ENCODE data around the gene PCED1B.

Gene PCED1B

GRCh38 chr12:47067176-47067575, 12.2 kb upstream of the PCED1B start:
- H2BK5ac ChIP-seq (ENCODE audit: low read depth, low read length, poor library complexity), result no peak overlapping the region
- H4K12ac ChIP-seq (ENCODE audit: low read depth, low read length), result no peak overlapping the region
- no peak overlapping the region for H4K8ac ChIP-seq (ENCODE audit: low read depth, low read length)
- no peaks in the 10 kb centered on the region for H3K27me3 ChIP-seq (ENCODE audit: insufficient read depth, low read length)
- H3K4ac ChIP-seq (ENCODE audit: low read depth, low read length), result no peak overlapping the region
- no peak overlapping the region for H2BK12ac ChIP-seq (ENCODE audit: low read length)
- H3K4me3 ChIP-seq (ENCODE audit: low read depth, low read length), result no peak overlapping the region
- no peak overlapping the region for H4K91ac ChIP-seq (ENCODE audit: low read depth, low read length)
- no peaks in the 10 kb centered on the region for H3K9me3 ChIP-seq (ENCODE audit: insufficient read depth, low read depth, low read length)
- H2AFZ ChIP-seq (ENCODE audit: insufficient read depth, low read length, poor library complexity), result no peak overlapping the region
- no peak overlapping the region for H3K4me2 ChIP-seq (ENCODE audit: low read length)
- H3K79me1 ChIP-seq (ENCODE audit: low read length), result no peaks in the 10 kb centered on the region
- DNase-seq, result no peak
- no peak overlapping the region for H2AK5ac ChIP-seq (ENCODE audit: low read length)
- no peak overlapping the region for H2BK120ac ChIP-seq (ENCODE audit: insufficient read depth, low read length, poor library complexity)
- H3K18ac ChIP-seq (ENCODE audit: low read length), result no peak overlapping the region
- no peak overlapping the region for H3K14ac ChIP-seq (ENCODE audit: low read length)
- H3K4me1 ChIP-seq (ENCODE audit: control insufficient read depth in 1 of 2, insufficient read depth in 2 of 2, low read length in 2 of 2), result no peaks in the 10 kb centered on the region
- H3K9ac ChIP-seq (ENCODE audit: low read length), result no peak overlapping the region
- H3K23ac ChIP-seq (ENCODE audit: low read length), result no peak overlapping the region
- no peaks in the 10 kb centered on the region for H3K79me2 ChIP-seq (ENCODE audit: control insufficient read depth, insufficient read depth, low read length, poor library complexity)
- no peak overlapping the region for H3K27ac ChIP-seq (ENCODE audit: low read depth, low read length)
- H3K36me3 ChIP-seq (ENCODE audit: control insufficient read depth in 1 of 2, insufficient read depth in 2 of 2, low read length in 2 of 2), result no peaks in the 10 kb centered on the region
- no CpG with 5 or more reads among the region's 1 CpG for WGBS (ENCODE audit: extremely low coverage, insufficient coverage, insufficient read length)

DNA sequence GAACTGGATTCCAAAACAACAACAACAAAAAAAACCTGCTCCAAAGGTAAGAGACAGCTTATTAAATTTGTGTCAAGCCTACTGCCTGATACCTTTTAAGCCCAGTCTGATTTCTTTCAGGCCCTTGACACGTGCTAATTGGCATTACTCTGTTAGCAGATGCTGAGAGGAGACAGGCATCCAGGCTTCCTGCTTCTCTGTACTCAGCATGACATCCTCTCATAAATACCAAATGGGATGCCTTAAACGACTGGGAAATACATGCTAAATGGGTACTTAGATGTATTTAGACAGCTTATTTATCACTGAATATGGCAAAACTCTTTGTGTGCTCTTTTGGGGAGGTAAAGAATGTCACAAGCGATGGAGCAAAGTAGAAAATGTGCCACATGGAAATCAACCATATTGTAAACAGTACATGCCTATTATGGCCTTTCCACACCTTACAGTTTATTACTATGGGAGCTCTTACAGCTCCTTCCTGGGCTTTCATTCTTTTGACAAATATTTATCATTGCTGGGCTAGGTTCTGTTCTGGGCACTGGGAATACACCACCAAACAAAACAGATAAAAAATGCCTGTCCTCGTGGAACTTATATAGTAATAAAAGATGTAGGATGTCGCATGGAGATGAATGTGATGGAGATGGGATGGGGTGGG, 11.5 kb upstream of the PCED1B start:
- Histone ChIP-seq H3K4me2 (ENCODE audit: low read length) (no peak overlapping the region), H4K12ac (ENCODE audit: low read depth, low read length) (no peak overlapping the region), H3K4me3 (ENCODE audit: low read depth, low read length) (no peak overlapping the region), H2BK5ac (ENCODE audit: low read depth, low read length, poor library complexity) (no peak overlapping the region), H2AFZ (ENCODE audit: insufficient read depth, low read length, poor library complexity) (no peak overlapping the region), H3K27ac (ENCODE audit: low read depth, low read length) (no peak overlapping the region), H2BK120ac (ENCODE audit: insufficient read depth, low read length, poor library complexity) (no peak overlapping the region), H4K91ac (ENCODE audit: low read depth, low read length) (no peak overlapping the region), H3K23ac (ENCODE audit: low read length) (no peak overlapping the region), H3K79me2 (ENCODE audit: control insufficient read depth, insufficient read depth, low read length, poor library complexity) (no peaks in the 10 kb centered on the region), H2BK12ac (ENCODE audit: low read length) (no peak overlapping the region), H4K8ac (ENCODE audit: low read depth, low read length) (no peak overlapping the region), H2AK5ac (ENCODE audit: low read length) (no peak overlapping the region), H3K4me1 (ENCODE audit: control insufficient read depth in 1 of 2, insufficient read depth in 2 of 2, low read length in 2 of 2) (no peaks in the 10 kb centered on the region), H3K9ac (ENCODE audit: low read length) (no peak overlapping the region), H3K18ac (ENCODE audit: low read length) (no peak overlapping the region), H3K14ac (ENCODE audit: low read length) (no peak overlapping the region), H3K9me3 (ENCODE audit: insufficient read depth, low read depth, low read length) (no peaks in the 10 kb centered on the region), H3K4ac (ENCODE audit: low read depth, low read length) (no peak overlapping the region), H3K36me3 (ENCODE audit: control insufficient read depth in 1 of 2, insufficient read depth in 2 of 2, low read length in 2 of 2) (no peaks in the 10 kb centered on the region), H3K79me1 (ENCODE audit: low read length) (no peaks in the 10 kb centered on the region), H3K27me3 (ENCODE audit: insufficient read depth, low read length) (no peaks in the 10 kb centered on the region)
- no CpG with 5 or more reads among the region's 5 CpGs for WGBS (ENCODE audit: extremely low coverage, insufficient coverage, insufficient read length)
- DNase-seq, result no peak

GRCh38 chr12:47068539-47068938, 10.9 kb upstream of the PCED1B start:
- H3K4me1 ChIP-seq (ENCODE audit: control insufficient read depth in 1 of 2, insufficient read depth in 2 of 2, low read length in 2 of 2), result no peaks in the 10 kb centered on the region
- no peak overlapping the region for H2BK5ac ChIP-seq (ENCODE audit: low read depth, low read length, poor library complexity)
- H3K18ac ChIP-seq (ENCODE audit: low read length), result no peak overlapping the region
- no peaks in the 10 kb centered on the region for H3K79me1 ChIP-seq (ENCODE audit: low read length)
- no peak overlapping the region for H3K23ac ChIP-seq (ENCODE audit: low read length)
- H2AFZ ChIP-seq (ENCODE audit: insufficient read depth, low read length, poor library complexity), result no peak overlapping the region
- no peaks in the 10 kb centered on the region for H3K9me3 ChIP-seq (ENCODE audit: insufficient read depth, low read depth, low read length)
- H3K27ac ChIP-seq (ENCODE audit: low read depth, low read length), result no peak overlapping the region
- H2BK120ac ChIP-seq (ENCODE audit: insufficient read depth, low read length, poor library complexity), result no peak overlapping the region
- no peaks in the 10 kb centered on the region for H3K36me3 ChIP-seq (ENCODE audit: control insufficient read depth in 1 of 2, insufficient read depth in 2 of 2, low read length in 2 of 2)
- no peak overlapping the region for H3K4me3 ChIP-seq (ENCODE audit: low read depth, low read length)
- H2BK12ac ChIP-seq (ENCODE audit: low read length), result no peak overlapping the region
- H3K79me2 ChIP-seq (ENCODE audit: control insufficient read depth, insufficient read depth, low read length, poor library complexity), result no peaks in the 10 kb centered on the region
- H2AK5ac ChIP-seq (ENCODE audit: low read length), result no peak overlapping the region
- no peak overlapping the region for H3K4me2 ChIP-seq (ENCODE audit: low read length)
- H3K4ac ChIP-seq (ENCODE audit: low read depth, low read length), result no peak overlapping the region
- no CpG with 5 or more reads among the region's 6 CpGs for WGBS (ENCODE audit: extremely low coverage, insufficient coverage, insufficient read length)
- DNase-seq, result no peak
- no peak overlapping the region for H4K91ac ChIP-seq (ENCODE audit: low read depth, low read length)
- no peaks in the 10 kb centered on the region for H3K27me3 ChIP-seq (ENCODE audit: insufficient read depth, low read length)
- H3K14ac ChIP-seq (ENCODE audit: low read length), result no peak overlapping the region
- no peak overlapping the region for H3K9ac ChIP-seq (ENCODE audit: low read length)
- no peak overlapping the region for H4K12ac ChIP-seq (ENCODE audit: low read depth, low read length)
- H4K8ac ChIP-seq (ENCODE audit: low read depth, low read length), result no peak overlapping the region

- Histone ChIP-seq H3K27me3 (ENCODE audit: insufficient read depth, low read length) (no peaks in the 10 kb centered on the region), H2BK120ac (ENCODE audit: insufficient read depth, low read length, poor library complexity) (no peak overlapping the region), H3K9me3 (ENCODE audit: insufficient read depth, low read depth, low read length) (no peaks in the 10 kb centered on the region), H2BK5ac (ENCODE audit: low read depth, low read length, poor library complexity) (no peak overlapping the region), H3K4ac (ENCODE audit: low read depth, low read length) (no peak overlapping the region), H3K27ac (ENCODE audit: low read depth, low read length) (no peak overlapping the region), H2BK12ac (ENCODE audit: low read length) (no peak overlapping the region), H4K91ac (ENCODE audit: low read depth, low read length) (no peak overlapping the region), H3K4me3 (ENCODE audit: low read depth, low read length) (no peak overlapping the region), H4K12ac (ENCODE audit: low read depth, low read length) (no peak overlapping the region), H3K23ac (ENCODE audit: low read length) (no peak overlapping the region), H2AFZ (ENCODE audit: insufficient read depth, low read length, poor library complexity) (no peak overlapping the region), H3K4me1 (ENCODE audit: control insufficient read depth in 1 of 2, insufficient read depth in 2 of 2, low read length in 2 of 2) (no peaks in the 10 kb centered on the region), H3K9ac (ENCODE audit: low read length) (no peak overlapping the region), H3K18ac (ENCODE audit: low read length) (no peak overlapping the region), H3K36me3 (ENCODE audit: control insufficient read depth in 1 of 2, insufficient read depth in 2 of 2, low read length in 2 of 2) (no peaks in the 10 kb centered on the region), H2AK5ac (ENCODE audit: low read length) (no peak overlapping the region), H4K8ac (ENCODE audit: low read depth, low read length) (no peak overlapping the region), H3K79me1 (ENCODE audit: low read length) (no peaks in the 10 kb centered on the region), H3K14ac (ENCODE audit: low read length) (no peak overlapping the region), H3K4me2 (ENCODE audit: low read length) (no peak overlapping the region), H3K79me2 (ENCODE audit: control insufficient read depth, insufficient read depth, low read length, poor library complexity) (no peaks in the 10 kb centered on the region)
- WGBS (ENCODE audit: extremely low coverage, insufficient coverage, insufficient read length), result no CpG with 5 or more reads among the region's 1 CpG
- DNase-seq, result no peak
Observed at GRCh38 chr12:47070310-47070709, 9.1 kb upstream of the PCED1B start.

Measured in trophoblast cell (in vitro differentiated cells and primary cell).